HG03575 (cell line): ENCODE results near the gene ZNF777.
"Not testable (repeated sequence)": the region's sequence is repeated elsewhere in the genome, so short reads cannot be mapped to it uniquely, and the experiment has no call there.

ENCODE experiments used
- ATAC-seq: cut with Tn5 transposase; IDR thresholded peaks from one replicate; pipeline ENCODE4 v1.9.1; 2021; ENCODE audit not compliant: unreplicated experiment, insufficient number of reproducible peaks, low FRiP score; ENCODE audit errors: extremely low read depth

Gene ZNF777

GRCh38 chr7:149456506-149457421 is 4.1 kb downstream of the ZNF777 start:
- no peak for ATAC-seq

- ATAC-seq: no peak
Observed at GRCh38 chr7:149455175-149455950, 5.5 kb downstream of the ZNF777 start.

GRCh38 chr7:149454750-149455149 is 6.1 kb downstream of the ZNF777 start:
- ATAC-seq: no peak

- ATAC-seq: no peak
Observed at GRCh38 chr7:149454006-149454405, 6.9 kb downstream of the ZNF777 start.

GRCh38 chr7:149450821-149451220 is 10.0 kb downstream of the ZNF777 start:
- no peak for ATAC-seq

- no peak for ATAC-seq
Observed at GRCh38 chr7:149449897-149450296, 11.0 kb downstream of the ZNF777 start.

GRCh38 chr7:149448961-149449360 is 11.9 kb downstream of the ZNF777 start:
- no peak for ATAC-seq

GRCh38 chr7:149446026-149446425 is 14.8 kb downstream of the ZNF777 start:
- not testable (repeated sequence) for ATAC-seq

GRCh38 chr7:149444287-149444686 is 16.6 kb downstream of the ZNF777 start:
- no peak for ATAC-seq

GRCh38 chr7:149443523-149443922 is 17.3 kb downstream of the ZNF777 start:
- no peak for ATAC-seq

GRCh38 chr7:149442924-149443323 is 17.9 kb downstream of the ZNF777 start:
- ATAC-seq: no peak

- ATAC-seq: no peak
Observed at GRCh38 chr7:149440222-149440621, 20.6 kb downstream of the ZNF777 start.

- ATAC-seq: no peak
Observed at GRCh38 chr7:149436358-149436757, 24.5 kb downstream of the ZNF777 start.

- no peak for ATAC-seq
Observed at GRCh38 chr7:149433124-149433523, 27.7 kb downstream of the ZNF777 start.

GRCh38 chr7:149432121-149432691 is 28.7 kb downstream of the ZNF777 start:
- ATAC-seq: no peak

- no peak for ATAC-seq
Observed at GRCh38 chr7:149431486-149432120, 29.3 kb downstream of the ZNF777 start.

GRCh38 chr7:149430192-149430591 is 30.7 kb downstream of the ZNF777 start:
- ATAC-seq: no peak

GRCh38 chr7:149427893-149428292 is 33.0 kb downstream of the ZNF777 start:
- no peak for ATAC-seq

- ATAC-seq: no peak
Observed at GRCh38 chr7:149427096-149427680, 33.7 kb downstream of the ZNF777 start.
